Measurements from ENCODE around the gene ZNF831. TPM values are rescaled to one million over a fixed set of nuclear protein-coding genes. Genes with fewer than 3 reads are reported as not detected.

Gene ZNF831
- total RNA-seq, 1 experiment from 2014 or later, result not detected

DNA sequence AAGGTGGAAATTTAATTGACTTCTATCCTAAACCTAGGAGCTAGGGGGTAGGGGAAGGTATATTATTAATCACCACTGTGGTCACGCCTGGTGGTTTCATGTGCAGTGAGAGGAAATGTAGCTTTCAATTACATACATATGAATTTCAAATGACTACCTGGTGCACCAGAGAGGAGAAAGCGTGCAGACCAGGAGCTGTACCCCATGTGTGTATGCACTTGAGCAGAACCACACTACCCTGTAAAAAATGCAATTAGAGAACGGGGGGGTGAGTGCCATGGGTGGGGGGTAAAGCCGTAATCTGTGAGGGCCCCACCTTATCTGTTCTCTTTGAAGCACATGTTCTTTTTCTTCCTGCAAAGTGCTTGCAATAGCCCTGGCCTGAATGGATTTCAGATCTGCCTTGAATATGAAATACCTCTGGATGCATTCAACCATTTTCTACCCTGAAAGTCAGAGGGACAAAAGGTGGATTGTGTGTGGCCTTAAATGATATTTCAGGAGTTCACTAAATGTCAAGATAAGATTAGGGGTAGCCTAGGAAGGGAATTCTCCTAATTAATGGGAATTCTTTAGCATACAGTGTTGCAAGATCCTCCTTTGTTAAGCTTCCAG, 105.9 kb downstream of the ZNF831 start:
- intact Hi-C loops (cut with micrococcal nuclease; ENCODE audit: unreplicated experiment), result no loop called here
- TF ChIP-seq, protein P1, sequence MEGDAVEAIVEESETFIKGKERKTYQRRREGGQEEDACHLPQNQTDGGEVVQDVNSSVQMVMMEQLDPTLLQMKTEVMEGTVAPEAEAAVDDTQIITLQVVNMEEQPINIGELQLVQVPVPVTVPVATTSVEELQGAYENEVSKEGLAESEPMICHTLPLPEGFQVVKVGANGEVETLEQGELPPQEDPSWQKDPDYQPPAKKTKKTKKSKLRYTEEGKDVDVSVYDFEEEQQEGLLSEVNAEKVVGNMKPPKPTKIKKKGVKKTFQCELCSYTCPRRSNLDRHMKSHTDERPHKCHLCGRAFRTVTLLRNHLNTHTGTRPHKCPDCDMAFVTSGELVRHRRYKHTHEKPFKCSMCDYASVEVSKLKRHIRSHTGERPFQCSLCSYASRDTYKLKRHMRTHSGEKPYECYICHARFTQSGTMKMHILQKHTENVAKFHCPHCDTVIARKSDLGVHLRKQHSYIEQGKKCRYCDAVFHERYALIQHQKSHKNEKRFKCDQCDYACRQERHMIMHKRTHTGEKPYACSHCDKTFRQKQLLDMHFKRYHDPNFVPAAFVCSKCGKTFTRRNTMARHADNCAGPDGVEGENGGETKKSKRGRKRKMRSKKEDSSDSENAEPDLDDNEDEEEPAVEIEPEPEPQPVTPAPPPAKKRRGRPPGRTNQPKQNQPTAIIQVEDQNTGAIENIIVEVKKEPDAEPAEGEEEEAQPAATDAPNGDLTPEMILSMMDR (IDR thresholded peaks at IDR 0.05; ENCODE audit: unreplicated experiment), result no peak
- Mint-ChIP-seq H3K36me3 (ENCODE audit: insufficient read depth, unreplicated experiment) (no peaks in the 10 kb centered on the region), H3K27me3 (ENCODE audit: unreplicated experiment) (peaks cover 85% of the 10 kb centered on the region), H3K27ac (ENCODE audit: unreplicated experiment) (no peak overlapping the region), H3K4me1 (ENCODE audit: low read depth, unreplicated experiment) (no peaks in the 10 kb centered on the region), H3K4me3 (ENCODE audit: low read depth, unreplicated experiment) (no peak overlapping the region), H3K9me3 (ENCODE audit: low read depth, unreplicated experiment) (no peaks in the 10 kb centered on the region)
- no peak for DNase-seq
- CTCF ChIA-PET, result interaction anchor here (0.6 to 1.1 kb wide), 3 partner anchors 11 to 1782 kb away, joined by 4 to 6 read pairs (median 5); no protein-coding TSS in a partner anchor
- no TSS peak for BruUV-seq (replicated peaks)

- intact Hi-C loops (cut with micrococcal nuclease; ENCODE audit: unreplicated experiment), result no loop called here
- H3K27me3 Mint-ChIP-seq (ENCODE audit: unreplicated experiment), result peaks cover 85% of the 10 kb centered on the region
- CTCF ChIA-PET, result interaction anchor here (0.6 to 1.1 kb wide), 2 partner anchors 10 to 1783 kb away, joined by 5 to 6 read pairs; no protein-coding TSS in a partner anchor
Measured at GRCh38 chr20:59270380-59270779, 106.8 kb downstream of the ZNF831 start.

DNA sequence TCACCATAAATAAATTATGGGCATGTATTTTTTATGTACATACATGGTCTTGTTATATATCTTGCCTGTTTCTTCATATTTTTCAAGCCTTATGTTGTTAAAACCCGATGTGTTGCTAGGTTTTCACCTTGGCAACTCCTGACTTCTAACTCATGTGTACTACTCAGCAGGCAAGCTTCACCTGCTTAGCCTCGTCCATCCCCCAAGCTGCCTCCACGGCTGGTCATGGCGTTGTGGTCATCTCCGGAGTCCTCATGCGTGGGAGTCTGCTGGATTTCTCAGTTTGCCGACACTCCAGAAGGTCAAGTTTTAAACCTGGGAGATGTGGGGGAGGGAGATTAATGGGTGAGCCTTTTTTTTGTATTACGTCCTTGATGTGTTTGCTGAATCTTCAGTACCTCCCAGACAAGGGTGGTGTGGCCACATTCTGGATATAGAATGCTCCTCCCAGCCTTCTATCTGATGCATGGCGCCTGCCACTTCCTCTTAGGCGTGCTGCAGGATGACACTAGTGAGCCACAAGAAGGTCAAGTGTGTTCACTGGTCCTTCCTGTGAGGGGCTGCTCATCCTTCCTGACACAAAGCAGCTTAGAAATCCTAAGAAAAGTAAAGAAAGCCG, 110.2 kb downstream of the ZNF831 start:
- intact Hi-C loops (cut with micrococcal nuclease; ENCODE audit: unreplicated experiment), result no loop called here
- CTCF ChIA-PET, result no interaction called here
- no peaks in the 10 kb centered on the region for H3K36me3 Mint-ChIP-seq (ENCODE audit: insufficient read depth, unreplicated experiment)
- no peaks in the 10 kb centered on the region for H3K9me3 Mint-ChIP-seq (ENCODE audit: low read depth, unreplicated experiment)
- no peaks in the 10 kb centered on the region for H3K4me1 Mint-ChIP-seq (ENCODE audit: low read depth, unreplicated experiment)
- H3K27me3 Mint-ChIP-seq (ENCODE audit: unreplicated experiment), result peaks cover 93% of the 10 kb centered on the region
- TF ChIP-seq, protein P1 (IDR thresholded peaks at IDR 0.05; ENCODE audit: unreplicated experiment), result no peak
- H3K27ac Mint-ChIP-seq (ENCODE audit: unreplicated experiment), result no peak overlapping the region
- no TSS peak for BruUV-seq (replicated peaks)
- DNase-seq, result no peak
- H3K4me3 Mint-ChIP-seq (ENCODE audit: low read depth, unreplicated experiment), result no peak overlapping the region

More at GRCh38 chr20:59270380-59270779, 106.8 kb downstream of the ZNF831 start:
- no peaks in the 10 kb centered on the region for H3K4me1 Mint-ChIP-seq (ENCODE audit: low read depth, unreplicated experiment)
- no peak overlapping the region for H3K27ac Mint-ChIP-seq (ENCODE audit: unreplicated experiment)
- TF ChIP-seq, protein P1 (IDR thresholded peaks at IDR 0.05; ENCODE audit: unreplicated experiment), result no peak
- no peaks in the 10 kb centered on the region for H3K9me3 Mint-ChIP-seq (ENCODE audit: low read depth, unreplicated experiment)
- DNase-seq, result no peak
- no TSS peak for BruUV-seq (replicated peaks)
- no peak overlapping the region for H3K4me3 Mint-ChIP-seq (ENCODE audit: low read depth, unreplicated experiment)
- H3K36me3 Mint-ChIP-seq (ENCODE audit: insufficient read depth, unreplicated experiment), result no peaks in the 10 kb centered on the region

DNA sequence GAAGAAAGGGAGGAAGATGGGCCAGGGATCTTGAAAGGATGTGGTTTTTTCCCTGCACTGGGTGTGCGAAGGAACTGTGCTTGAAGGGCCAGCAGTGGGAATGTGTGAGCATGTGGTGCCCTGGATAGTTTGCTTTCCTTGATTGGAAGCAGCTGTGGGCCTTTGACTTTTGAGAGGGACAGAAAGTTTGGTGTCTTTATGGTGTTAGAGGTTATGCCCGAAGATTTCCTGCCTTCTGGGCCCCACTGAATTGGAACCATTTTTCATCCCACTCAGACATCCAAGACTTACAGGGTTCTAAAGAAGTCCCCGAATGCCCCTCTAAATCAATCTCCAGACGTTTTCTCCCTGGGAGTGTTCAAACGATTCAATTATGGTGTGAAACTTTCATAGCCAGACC, 113.3 kb downstream of the ZNF831 start:
- CTCF ChIA-PET, result no interaction called here
- no TSS peak for BruUV-seq (replicated peaks)
- Mint-ChIP-seq H3K9me3 (ENCODE audit: low read depth, unreplicated experiment) (no peaks in the 10 kb centered on the region), H3K4me1 (ENCODE audit: low read depth, unreplicated experiment) (no peaks in the 10 kb centered on the region), H3K36me3 (ENCODE audit: insufficient read depth, unreplicated experiment) (no peaks in the 10 kb centered on the region), H3K27ac (ENCODE audit: unreplicated experiment) (no peak overlapping the region), H3K4me3 (ENCODE audit: low read depth, unreplicated experiment) (no peak overlapping the region), H3K27me3 (ENCODE audit: unreplicated experiment) (peaks cover 94% of the 10 kb centered on the region)
- TF ChIP-seq, protein P1 (IDR thresholded peaks at IDR 0.05; ENCODE audit: unreplicated experiment), result no peak
- intact Hi-C loops (cut with micrococcal nuclease; ENCODE audit: unreplicated experiment), result no loop called here
- no peak for DNase-seq
